Measurements from ENCODE around the gene F8.
A peak's percentile ranks its signal among the peaks of the same experiment; 100 is the strongest.
"Not testable (repeated sequence)": the region's sequence is repeated elsewhere in the genome, so short reads cannot be mapped to it uniquely, and the experiment has no call there.

F8 gene

DNA sequence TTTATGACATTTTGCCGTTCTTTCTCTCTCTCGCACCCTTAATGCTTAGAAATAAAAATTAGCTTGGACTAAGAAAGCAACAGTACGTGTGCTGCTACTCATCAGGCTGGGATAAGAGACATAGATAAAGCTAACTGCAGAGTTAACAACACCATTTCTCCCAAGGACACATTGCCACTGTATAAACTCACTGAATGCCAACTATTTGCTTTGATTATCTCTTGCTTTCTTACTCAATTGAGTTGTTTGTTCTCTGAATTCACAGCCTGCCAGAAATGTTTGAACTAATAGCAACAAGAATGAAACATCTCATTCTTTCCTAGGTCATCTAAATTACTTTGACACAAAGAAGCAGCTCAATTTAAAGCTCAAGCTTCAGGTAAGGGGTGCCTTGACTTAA is 34.6 kb downstream of the F8 start:
- DNase-seq (ENCODE audit: extremely low read depth in 1 of 2, low read depth in 1 of 2): no peak

DNA sequence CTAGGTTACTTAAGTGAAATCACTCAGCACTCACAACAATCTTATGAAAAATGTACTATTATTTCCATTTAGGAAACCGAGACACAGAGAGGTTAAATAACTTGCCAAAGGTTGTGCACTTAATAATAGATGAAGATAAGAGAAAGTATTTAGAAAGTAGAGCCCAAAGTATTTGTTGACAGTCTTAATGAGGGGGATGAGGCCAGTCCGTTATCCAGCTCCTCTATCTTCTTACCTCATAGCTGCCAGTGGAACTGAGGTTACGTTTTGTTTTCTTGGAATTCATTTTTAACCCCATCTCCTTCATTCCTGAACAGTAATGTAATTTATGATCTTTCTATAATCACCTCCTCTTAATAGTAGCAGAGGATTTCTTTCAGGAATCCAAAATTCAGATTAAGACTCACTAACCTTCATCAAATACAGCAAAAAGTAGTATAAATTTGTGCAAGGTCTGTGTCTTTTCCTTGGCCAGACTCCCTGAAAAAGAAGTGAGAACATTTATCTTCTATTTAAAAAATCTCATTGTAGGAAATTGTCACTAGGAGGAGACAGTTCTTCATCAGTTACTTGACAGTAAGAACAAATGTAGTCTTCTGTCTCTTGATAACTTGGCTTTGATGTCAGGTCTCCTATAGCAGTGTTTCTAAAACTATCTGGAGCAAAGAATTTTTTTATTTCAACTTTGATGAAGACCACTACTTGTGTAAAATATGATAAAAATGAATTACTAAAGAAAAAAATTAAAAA is 35.5 kb downstream of the F8 start:
- no peak for DNase-seq (ENCODE audit: extremely low read depth in 1 of 2, low read depth in 1 of 2)

DNA sequence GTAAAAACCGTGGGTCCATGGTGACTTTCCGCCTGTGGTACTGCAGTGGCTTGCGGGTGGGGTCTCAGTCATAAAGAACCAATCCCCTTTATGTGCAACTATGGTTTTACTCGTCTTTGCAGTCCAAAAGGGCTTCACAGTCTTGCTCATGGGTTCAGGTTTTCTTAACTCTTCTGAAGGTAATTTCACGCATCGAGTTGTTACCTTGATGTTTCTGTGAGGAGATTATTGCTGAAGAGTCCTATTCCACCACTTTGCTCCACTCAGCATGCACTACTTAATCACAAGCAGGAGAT is 41.5 kb downstream of the F8 start:
- DNase-seq (ENCODE audit: extremely low read depth in 1 of 2, low read depth in 1 of 2): no peak

DNA sequence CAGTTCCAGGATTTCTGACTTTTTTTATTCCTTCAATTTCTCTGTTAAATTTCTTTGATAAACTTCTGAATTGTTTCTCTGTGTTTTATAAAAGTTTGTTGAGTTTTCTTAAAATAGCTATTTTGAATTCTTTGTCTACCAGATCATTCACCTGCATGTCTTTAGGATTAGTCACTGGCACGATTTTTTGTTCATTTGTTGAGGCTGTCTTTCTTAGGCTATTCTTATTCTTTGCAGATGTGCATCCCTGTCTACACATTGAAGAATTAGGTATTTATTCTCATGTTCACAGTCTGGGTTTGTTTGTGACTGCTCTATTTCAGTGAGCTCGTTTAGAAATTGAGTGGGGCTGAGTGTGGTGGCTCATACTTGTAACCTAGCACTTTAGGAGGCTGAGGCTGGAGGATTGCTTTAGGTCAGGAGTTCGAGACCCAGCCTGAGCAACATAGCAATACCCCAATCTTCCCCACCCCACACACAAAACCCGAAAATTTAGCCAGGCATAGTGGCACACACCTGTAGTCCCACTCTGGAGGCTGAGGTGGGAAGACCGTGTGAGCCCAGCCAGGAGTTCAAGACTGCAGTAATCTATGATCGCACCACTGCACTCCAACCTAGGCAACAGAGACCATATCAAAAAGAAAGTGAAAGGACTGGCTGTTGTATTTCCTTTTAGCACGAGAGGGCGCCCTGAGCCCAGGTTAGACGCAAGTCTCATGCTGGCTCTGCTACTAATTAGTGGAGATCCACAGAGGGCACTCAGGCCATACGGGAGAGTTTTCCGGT is 42.0 kb downstream of the F8 start:
- peak; percentile 42 to 55 for DNase-seq (ENCODE audit: extremely low read depth in 1 of 2, low read depth in 1 of 2)

DNA sequence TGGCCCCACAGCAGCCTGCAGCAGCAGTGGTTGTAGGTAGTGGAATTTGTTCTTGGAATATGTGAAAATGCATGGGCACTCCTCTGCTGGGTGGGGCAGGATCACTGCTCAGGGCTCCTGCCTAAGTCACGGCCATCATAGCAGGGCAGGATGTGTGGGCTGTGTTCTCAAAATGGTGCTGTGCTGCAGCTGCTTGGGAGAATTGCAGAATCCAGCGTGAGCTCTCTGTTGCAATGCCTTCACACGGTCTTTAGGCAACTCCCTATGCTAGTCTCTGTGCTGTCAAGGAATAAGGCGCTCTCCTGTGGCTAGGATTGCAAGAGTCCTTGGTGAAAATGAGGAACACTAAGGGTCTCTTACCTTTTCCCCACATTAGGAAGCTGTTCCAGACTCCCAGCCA is 42.9 kb downstream of the F8 start:
- no peak for DNase-seq (ENCODE audit: extremely low read depth in 1 of 2, low read depth in 1 of 2)

DNA sequence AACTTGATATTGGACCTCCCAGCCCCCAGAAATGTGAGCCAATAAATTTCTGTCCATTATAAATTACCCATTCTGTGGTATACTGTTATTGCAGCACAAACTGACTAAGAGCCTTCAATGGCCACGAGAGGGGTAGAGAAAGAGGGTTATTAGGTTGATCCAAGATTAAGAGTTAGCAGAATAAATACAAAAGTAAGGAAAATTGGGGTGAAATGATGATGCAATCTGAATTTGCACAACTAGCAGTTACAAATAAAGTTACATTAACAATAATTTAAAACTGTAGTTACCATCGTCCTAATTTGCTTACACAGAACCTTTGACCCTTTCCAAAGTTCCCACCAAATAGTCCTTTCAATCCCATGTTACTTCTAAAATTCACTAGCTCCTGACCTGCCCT is 54.2 kb downstream of the F8 start:
- DNase-seq (ENCODE audit: extremely low read depth in 1 of 2, low read depth in 1 of 2): no peak

DNA sequence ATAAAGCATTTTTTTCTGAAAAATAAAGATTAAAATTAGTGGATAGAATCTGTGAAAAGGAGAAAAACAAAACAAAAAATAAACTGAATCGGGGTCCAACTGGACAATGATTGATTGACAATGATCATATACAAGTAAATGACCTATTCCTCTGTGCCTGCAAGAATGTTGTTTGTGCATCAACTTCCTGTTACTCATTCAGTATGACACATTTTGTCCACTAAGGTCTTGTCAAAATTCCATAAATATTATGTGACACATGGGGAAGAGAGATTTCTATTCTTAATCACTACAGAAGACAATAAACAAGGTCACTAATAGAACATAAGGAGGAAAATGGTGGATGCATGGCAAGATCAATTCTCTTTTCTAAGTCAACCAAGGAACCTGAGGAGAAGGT is 54.9 kb downstream of the F8 start:
- no peak for DNase-seq (ENCODE audit: extremely low read depth in 1 of 2, low read depth in 1 of 2)

DNA sequence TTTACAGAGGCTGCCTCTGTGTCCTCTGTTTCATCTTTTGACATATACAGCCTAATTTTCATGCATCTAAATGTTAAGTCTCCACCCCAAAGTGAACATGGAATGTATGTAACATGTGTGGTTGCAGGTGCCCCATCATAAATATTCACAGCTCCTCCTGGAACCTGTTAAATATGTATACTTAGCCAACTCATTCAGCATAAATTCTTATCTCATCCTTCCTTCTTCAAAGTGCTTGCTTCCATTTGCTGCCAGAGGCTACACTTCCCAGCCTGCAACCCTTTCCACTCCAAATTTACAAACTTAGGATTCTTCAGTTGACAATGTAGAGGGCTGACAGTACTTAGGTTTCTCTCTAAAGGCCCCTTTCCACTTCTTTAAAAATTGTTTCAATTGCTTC is 60.6 kb downstream of the F8 start:
- no peak for DNase-seq (ENCODE audit: extremely low read depth in 1 of 2, low read depth in 1 of 2)

DNA sequence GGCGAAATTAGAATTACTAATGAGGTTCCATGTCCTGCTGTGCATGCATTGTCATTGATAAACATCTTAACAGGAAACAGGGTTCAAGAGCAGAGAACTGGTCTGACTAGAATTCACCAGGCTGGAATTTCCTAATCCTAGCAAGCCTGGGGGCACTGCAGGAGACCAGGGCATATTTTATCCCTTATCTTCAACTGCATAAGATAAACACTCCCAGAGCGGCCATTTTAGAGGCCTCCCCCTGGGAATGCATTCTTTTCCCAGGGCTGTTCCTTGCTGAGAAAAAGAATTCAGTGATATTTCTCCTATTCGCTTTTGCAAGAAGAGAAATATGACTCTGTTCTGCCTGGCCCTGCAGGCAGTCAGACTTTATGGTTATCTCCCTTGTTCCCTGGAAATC is 66.7 kb downstream of the F8 start:
- not testable (repeated sequence) for DNase-seq (ENCODE audit: extremely low read depth in 1 of 2, low read depth in 1 of 2)

DNA sequence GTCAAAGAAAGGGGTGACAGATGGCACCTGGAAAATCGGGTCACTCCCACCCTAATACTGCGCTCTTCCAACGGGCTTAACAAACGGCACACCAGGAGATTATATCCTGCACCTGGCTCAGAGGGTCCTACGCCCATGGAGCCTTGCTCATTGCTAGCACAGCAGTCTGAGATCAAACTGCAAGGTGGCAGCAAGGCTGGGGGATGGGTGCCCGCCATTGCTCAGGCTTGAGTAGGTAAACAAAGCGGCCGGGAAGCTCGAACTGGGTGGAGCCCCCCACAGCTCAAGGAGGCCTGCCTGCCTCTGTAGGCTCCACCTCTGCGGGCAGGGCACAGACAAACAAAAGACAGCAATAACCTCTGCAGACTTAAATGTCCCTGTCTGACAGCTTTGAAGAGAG is 83.3 kb downstream of the F8 start:
- DNase-seq (ENCODE audit: extremely low read depth in 1 of 2, low read depth in 1 of 2): not testable (repeated sequence)

DNA sequence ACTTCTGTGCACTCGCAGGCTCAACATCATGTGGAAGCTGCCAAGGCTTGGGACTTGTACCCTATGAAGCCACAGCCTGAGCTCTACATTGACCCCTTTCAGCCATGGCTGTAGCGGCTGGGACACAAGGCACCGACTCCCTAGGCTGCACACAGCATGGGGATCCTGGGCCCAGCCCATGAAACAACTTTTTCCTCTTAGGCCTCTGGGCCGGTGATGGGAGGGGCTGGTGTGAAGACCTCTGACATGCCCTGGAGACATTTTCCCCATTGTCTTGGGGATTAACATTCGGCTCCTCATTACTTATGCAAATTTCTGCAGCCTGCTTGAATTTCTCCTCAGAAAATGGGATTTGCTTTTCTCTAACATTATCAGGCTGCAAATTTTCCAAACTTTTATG is 97.8 kb downstream of the F8 start:
- DNase-seq (ENCODE audit: extremely low read depth in 1 of 2, low read depth in 1 of 2): not testable (repeated sequence)

DNA sequence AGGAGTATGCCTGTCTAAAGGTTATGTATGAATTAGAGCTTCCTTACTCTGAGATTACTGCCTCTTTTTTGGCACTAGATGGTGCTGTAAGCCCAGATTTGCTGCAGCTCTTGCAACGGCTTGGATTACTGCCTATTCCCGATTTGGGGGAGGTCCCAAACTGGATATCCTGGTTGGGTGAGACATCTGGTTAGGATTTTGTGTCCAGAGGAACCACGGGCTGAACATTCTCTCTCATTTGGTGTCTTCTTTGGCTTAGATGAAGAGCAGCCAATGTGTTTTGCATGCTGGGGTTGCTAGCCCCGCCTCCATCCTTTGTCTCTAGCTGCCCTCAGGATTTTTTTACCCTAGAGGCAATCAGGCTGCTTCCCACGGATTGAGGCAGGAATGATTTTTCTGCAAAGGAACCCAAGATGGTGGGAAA is 104.5 kb downstream of the F8 start:
- DNase-seq (ENCODE audit: extremely low read depth in 1 of 2, low read depth in 1 of 2): no peak

DNA sequence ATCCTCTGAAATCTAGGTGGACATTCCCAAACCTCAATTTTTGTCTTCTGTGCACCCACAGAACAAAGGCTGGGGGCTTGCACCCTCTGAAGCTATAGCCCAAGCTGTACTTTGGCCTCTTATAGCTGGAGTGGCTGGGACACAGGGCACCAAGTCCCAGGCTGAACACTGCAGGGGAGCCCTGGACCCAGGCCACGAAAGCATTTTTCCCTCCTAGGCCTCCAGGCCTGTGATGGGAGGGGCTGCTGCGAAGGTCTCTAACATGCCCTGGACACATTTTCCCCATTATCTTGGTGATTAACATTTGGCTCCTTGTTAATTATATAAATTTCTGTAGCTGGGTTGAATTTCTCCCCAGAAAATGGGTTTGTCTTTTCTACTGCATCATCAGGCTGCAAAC is 108.5 kb downstream of the F8 start:
- no peak for DNase-seq (ENCODE audit: extremely low read depth in 1 of 2, low read depth in 1 of 2)

DNA sequence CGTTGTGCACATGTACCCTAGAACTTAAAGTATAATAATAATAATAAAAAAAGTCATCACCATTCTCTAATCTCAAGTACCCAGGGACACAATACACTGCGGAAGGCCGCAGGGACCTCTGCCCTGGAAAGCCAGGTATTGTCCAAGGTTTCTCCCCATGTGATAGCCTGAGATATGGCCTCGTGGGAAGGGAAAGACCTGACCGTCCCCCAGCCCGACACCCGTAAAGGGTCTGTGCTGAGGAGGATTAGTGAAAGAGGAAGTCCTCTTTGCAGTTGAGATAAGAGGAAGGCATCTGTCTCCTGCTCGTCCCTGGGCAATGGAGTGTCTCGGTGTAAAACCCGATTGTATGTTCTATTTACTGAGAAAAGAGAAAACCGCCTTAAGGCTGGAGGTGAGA is 112.0 kb downstream of the F8 start:
- not testable (repeated sequence) for DNase-seq (ENCODE audit: extremely low read depth in 1 of 2, low read depth in 1 of 2)

DNA sequence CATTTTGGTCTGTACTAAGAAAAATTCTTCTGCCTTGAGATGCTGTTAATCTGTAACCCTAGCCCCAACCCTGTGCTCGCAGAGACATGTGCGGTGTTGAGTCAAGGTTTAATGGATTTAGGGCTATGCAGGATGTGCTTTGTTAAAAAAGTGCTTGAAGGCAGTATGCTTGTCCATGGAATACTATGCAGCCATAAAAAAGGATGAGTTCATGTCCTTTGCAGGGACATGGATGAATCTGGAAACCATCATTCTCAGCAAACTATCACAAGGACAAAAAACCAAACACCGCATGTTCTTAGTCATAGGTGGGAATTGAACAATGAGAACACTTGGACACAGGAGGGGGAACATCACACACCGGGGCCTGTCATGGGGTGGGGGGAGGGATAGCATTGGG is 112.5 kb downstream of the F8 start:
- DNase-seq (ENCODE audit: extremely low read depth in 1 of 2, low read depth in 1 of 2): not testable (repeated sequence)

DNA sequence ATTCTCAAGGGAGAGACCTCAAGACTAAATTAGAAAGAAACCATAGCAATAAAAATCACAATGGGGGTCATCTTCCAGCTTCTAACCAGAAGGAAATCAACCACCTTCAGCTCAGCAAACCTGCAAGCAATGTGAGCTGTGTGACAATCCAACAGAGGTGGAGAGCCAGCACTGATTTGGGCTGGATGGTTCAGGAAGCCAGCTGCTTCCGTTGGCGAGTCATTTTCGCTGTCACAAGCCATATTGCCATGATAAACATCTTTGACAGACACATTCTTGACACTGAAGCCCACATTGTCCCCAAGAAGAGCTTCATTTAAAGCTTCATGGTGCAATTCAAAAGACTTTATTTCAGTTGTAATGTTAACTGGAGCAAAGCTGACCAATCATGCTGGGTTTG is 113.7 kb downstream of the F8 start:
- DNase-seq (ENCODE audit: extremely low read depth in 1 of 2, low read depth in 1 of 2): no peak

DNA sequence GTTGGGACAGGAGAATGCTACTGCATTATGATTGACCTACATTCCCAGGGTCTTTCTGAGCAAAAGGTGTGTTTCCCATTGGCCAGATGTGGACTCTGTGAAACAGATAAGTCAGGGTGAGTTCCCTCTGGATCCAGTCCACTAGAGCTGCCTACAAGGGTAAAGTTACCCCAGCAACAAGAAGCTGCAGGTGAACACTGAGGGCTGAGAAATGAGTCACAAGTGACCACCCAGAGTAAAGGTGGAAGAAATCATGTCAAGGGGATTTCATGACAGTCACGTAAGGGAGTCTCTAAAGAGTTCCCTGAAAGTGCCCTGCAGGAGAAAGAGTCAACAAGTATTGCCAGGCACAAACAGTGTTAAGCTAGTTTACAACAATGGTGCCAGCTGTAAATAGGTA is 120.1 kb downstream of the F8 start:
- DNase-seq (ENCODE audit: extremely low read depth in 1 of 2, low read depth in 1 of 2): no peak

DNA sequence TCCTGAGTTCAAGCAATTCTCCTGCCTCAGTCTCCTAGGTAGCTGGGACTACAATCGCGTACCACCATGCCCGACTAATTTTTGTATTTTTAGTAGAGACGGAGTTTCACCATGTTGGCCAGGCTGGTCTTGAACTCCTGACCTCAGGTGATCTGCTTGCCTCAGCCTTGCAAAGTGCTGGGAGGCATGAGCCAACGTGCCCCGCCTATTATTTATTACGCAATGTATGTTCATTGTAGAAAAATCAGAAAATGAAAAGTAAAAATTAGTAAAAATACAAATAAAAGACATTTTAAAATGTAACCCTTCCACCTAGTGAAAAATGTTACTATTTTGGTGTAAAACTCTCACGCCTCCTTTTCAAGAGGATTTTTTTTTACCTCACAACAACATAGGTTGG is 122.2 kb downstream of the F8 start:
- DNase-seq (ENCODE audit: extremely low read depth in 1 of 2, low read depth in 1 of 2): no peak

DNA sequence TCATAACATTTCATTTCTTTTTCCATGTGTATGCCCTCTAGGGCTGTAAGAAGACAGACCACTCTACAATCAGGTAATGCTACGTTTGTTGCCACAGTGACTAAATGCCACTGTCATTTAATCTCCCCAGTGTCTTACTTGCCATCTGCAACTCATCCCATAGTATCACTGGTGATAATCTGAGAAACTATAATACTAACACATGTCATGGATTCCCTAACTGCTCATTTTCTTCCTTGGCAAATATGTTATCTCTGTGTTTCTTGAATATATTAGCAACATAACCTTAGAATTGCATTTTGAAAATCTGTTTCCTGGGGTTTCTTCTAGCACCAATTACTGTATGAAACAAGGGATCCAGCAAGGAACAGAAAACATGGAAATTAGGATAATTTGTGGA is 130.2 kb downstream of the F8 start:
- DNase-seq (ENCODE audit: extremely low read depth in 1 of 2, low read depth in 1 of 2): no peak

DNA sequence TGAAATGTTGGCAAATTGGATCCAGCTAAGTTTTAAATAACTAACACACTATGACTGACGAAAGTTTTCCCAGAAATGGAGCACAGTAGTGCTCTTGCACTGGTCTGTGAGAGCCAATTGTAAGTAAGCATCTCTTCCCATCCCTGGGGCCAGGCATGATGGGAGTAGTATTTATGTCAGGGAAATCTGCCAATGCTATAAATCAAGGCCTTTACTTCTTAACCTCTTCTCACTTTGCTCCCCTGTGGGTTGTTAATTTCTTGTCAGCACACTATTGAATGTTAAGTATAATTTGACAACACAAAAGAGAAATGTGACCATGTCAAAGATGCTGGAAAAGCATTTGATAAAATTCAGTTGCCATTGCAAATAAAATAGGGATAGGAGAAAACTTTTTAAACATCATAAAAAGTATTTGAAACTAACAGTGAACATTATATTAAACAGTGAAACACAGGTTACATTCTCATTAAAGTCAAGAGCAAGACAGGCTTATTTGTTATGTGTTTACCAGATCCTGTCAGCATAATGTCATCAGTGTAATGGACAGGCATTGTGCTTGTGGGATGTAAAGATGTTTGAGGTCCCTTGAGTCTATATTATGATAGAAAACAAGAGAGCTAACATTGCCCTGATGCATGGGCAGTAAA is 131.4 kb downstream of the F8 start:
- DNase-seq (ENCODE audit: extremely low read depth in 1 of 2, low read depth in 1 of 2): no peak

DNA sequence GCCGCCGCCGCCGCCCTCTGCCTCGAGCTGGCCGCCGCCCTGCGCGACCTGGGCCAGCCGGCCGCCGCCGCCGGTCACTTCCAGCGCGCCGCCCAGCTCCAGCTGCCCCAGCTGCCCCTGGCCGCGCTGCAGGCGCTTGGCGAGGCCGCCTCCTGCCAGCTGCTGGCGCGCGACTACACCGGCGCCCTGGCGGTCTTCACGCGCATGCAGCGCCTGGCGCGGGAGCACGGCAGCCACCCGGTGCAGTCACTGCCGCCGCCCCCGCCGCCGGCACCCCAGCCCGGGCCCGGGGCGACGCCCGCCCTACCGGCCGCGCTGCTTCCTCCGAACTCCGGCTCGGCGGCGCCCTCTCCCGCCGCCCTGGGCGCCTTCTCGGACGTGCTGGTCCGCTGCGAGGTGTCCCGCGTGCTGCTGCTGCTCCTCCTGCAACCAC is 135.7 kb downstream of the F8 start:
- not testable (repeated sequence) for DNase-seq (ENCODE audit: extremely low read depth in 1 of 2, low read depth in 1 of 2)
